ENCODE data around the gene STATH. TPM values are rescaled to one million over a fixed set of nuclear protein-coding genes. Genes with fewer than 3 reads are reported as not detected.

STATH gene
- total RNA-seq, 1 experiment from 2014 or later, result not detected

DNA sequence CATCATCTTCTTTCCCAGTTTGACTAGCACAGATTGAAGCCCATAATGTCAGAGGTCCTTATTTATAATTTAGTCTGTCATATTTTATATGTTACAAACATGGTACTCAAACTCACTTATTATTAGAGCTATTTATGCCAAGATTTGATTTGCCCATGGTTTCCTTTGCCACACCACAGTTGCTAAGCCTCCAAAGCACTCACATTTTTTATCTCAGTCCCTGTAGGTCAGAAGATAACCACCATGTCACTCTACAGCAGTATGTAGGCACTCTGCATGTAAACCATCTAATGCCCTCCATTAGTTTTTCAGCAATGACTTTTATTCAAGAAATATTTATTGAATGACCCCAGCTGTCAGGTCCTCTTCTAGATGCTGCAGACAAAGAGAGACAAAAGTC, 6.7 kb downstream of the STATH start:
- Histone ChIP-seq H3K9me3 (ENCODE audit: control insufficient read depth, low read depth, low read length) (no peaks in the 10 kb centered on the region), H2BK5ac (ENCODE audit: insufficient read length, low read length) (no peak overlapping the region), H3K4me2 (ENCODE audit: insufficient read depth, insufficient read length, low read length) (no peak overlapping the region), H3T11ph (ENCODE audit: low read length) (no peak overlapping the region), H3K18ac (ENCODE audit: insufficient read length, low read depth, low read length) (no peak overlapping the region), H3K4ac (ENCODE audit: low read depth, low read length) (no peak overlapping the region), H3K56ac (ENCODE audit: insufficient read length, low read depth, low read length) (no peak overlapping the region), H4K20me1 (ENCODE audit: control insufficient read depth, insufficient read depth, insufficient read length) (no peaks in the 10 kb centered on the region), H4K8ac (replicated peaks; ENCODE audit: insufficient read length, low read depth, low read length) (no peak overlapping the region), H2AK5ac (ENCODE audit: insufficient read length, low read length) (no peak overlapping the region), H3K14ac (ENCODE audit: insufficient read depth, low read length) (no peak overlapping the region), H3K23ac (ENCODE audit: insufficient read length, low read depth, low read length) (no peak overlapping the region), H4K91ac (ENCODE audit: insufficient read length, low read depth, low read length) (no peak overlapping the region), H2BK20ac (ENCODE audit: low read depth, low read length, poor library complexity, severe bottlenecking) (no peak overlapping the region), H2BK15ac (ENCODE audit: low read depth, low read length) (no peak overlapping the region), H3K79me2 (ENCODE audit: insufficient read depth, low read length) (no peaks in the 10 kb centered on the region), H3K79me1 (ENCODE audit: insufficient read depth, low read depth, low read length, poor library complexity, severe bottlenecking) (no peaks in the 10 kb centered on the region), H3K27ac (ENCODE audit: insufficient read length, low read depth, low read length) (no peak overlapping the region), H2AFZ (ENCODE audit: low read length) (no peak overlapping the region), H3K9ac (ENCODE audit: extremely low read depth, insufficient read length, low read length) (no peak overlapping the region), H2BK12ac (ENCODE audit: insufficient read length, low read depth, low read length) (no peak overlapping the region), H3K4me1 (ENCODE audit: insufficient read depth, low read length) (no peaks in the 10 kb centered on the region), H2BK120ac (ENCODE audit: low read depth, low read length, poor library complexity, severe bottlenecking) (no peak overlapping the region), H4K5ac (ENCODE audit: insufficient read length, low read depth, low read length) (no peak overlapping the region), H3K27me3 (ENCODE audit: insufficient read depth, low read length) (no peaks in the 10 kb centered on the region), H3K23me2 (ENCODE audit: insufficient read length, low read depth, low read length, poor library complexity, severe bottlenecking) (no peaks in the 10 kb centered on the region)
- DNase-seq, result no peak
- H3K27ac Mint-ChIP-seq, result no peak overlapping the region
- H3K4me1 Mint-ChIP-seq, result peaks cover 0 to 4% of the 10 kb centered on the region in 2 experiments; a peak in 1 of 4 replicates
- no peaks in the 10 kb centered on the region for H3K9me3 Mint-ChIP-seq
- no peaks in the 10 kb centered on the region for H3K27me3 Mint-ChIP-seq (ENCODE audit: low read depth)
- TF ChIP-seq, protein P1, sequence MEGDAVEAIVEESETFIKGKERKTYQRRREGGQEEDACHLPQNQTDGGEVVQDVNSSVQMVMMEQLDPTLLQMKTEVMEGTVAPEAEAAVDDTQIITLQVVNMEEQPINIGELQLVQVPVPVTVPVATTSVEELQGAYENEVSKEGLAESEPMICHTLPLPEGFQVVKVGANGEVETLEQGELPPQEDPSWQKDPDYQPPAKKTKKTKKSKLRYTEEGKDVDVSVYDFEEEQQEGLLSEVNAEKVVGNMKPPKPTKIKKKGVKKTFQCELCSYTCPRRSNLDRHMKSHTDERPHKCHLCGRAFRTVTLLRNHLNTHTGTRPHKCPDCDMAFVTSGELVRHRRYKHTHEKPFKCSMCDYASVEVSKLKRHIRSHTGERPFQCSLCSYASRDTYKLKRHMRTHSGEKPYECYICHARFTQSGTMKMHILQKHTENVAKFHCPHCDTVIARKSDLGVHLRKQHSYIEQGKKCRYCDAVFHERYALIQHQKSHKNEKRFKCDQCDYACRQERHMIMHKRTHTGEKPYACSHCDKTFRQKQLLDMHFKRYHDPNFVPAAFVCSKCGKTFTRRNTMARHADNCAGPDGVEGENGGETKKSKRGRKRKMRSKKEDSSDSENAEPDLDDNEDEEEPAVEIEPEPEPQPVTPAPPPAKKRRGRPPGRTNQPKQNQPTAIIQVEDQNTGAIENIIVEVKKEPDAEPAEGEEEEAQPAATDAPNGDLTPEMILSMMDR (conservative IDR thresholded peaks at IDR 0.05), result no peak
- no peak overlapping the region for H3K4me3 Mint-ChIP-seq
- H3K36me3 Mint-ChIP-seq (ENCODE audit: insufficient read depth in 1 of 3, low read depth in 3 of 3), result no peaks in the 10 kb centered on the region
